ENCODE measurements around the gene LIN9.

GRCh38 chr1:226302731-226303130 is 6.2 kb downstream of the LIN9 start:
- TF ChIP-seq RAD21 (CRISPR knock-in tag; IDR thresholded peaks at IDR 0.05): no peak
- TF ChIP-seq ZMYM3 (CRISPR knock-in tag; IDR thresholded peaks at IDR 0.05): no peak
- TF ChIP-seq, protein P1, sequence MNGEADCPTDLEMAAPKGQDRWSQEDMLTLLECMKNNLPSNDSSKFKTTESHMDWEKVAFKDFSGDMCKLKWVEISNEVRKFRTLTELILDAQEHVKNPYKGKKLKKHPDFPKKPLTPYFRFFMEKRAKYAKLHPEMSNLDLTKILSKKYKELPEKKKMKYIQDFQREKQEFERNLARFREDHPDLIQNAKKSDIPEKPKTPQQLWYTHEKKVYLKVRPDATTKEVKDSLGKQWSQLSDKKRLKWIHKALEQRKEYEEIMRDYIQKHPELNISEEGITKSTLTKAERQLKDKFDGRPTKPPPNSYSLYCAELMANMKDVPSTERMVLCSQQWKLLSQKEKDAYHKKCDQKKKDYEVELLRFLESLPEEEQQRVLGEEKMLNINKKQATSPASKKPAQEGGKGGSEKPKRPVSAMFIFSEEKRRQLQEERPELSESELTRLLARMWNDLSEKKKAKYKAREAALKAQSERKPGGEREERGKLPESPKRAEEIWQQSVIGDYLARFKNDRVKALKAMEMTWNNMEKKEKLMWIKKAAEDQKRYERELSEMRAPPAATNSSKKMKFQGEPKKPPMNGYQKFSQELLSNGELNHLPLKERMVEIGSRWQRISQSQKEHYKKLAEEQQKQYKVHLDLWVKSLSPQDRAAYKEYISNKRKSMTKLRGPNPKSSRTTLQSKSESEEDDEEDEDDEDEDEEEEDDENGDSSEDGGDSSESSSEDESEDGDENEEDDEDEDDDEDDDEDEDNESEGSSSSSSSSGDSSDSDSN (CRISPR knock-in tag; IDR thresholded peaks at IDR 0.05): no peak
- TF ChIP-seq CTCF (CRISPR knock-in tag; IDR thresholded peaks at IDR 0.05): no peak
- TF ChIP-seq MXI1 (IDR thresholded peaks at IDR 0.05; ENCODE audit: borderline replicate concordance, low read depth, low read length): no peak
- TF ChIP-seq JUN (CRISPR knock-in tag; IDR thresholded peaks at IDR 0.05): no peak
- TF ChIP-seq RBM39 (IDR thresholded peaks at IDR 0.05; ENCODE audit: low read depth, low read length, poor library complexity, severe bottlenecking): no peak
- no peak for TF ChIP-seq ATF2 (CRISPR knock-in tag; IDR thresholded peaks at IDR 0.05)
- no peak for TF ChIP-seq ZNF558 (CRISPR knock-in tag; IDR thresholded peaks at IDR 0.05; ENCODE audit: borderline replicate concordance)
- TF ChIP-seq ZNF30 (CRISPR knock-in tag; IDR thresholded peaks at IDR 0.05): no peak
- TF ChIP-seq ZBTB2 (CRISPR knock-in tag; IDR thresholded peaks at IDR 0.05; ENCODE audit: low read depth): no peak
- no peak for TF ChIP-seq SP1 (IDR thresholded peaks at IDR 0.05)
- TF ChIP-seq SP1 (CRISPR knock-in tag; IDR thresholded peaks at IDR 0.05): no peak
- TF ChIP-seq, protein P2, sequence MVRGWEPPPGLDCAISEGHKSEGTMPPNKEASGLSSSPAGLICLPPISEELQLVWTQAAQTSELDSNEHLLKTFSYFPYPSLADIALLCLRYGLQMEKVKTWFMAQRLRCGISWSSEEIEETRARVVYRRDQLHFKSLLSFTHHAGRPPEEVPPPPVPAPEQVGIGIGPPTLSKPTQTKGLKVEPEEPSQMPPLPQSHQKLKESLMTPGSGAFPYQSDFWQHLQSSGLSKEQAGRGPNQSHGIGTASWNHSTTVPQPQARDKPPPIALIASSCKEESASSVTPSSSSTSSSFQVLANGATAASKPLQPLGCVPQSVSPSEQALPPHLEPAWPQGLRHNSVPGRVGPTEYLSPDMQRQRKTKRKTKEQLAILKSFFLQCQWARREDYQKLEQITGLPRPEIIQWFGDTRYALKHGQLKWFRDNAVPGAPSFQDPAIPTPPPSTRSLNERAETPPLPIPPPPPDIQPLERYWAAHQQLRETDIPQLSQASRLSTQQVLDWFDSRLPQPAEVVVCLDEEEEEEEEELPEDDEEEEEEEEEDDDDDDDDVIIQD (CRISPR knock-in tag; IDR thresholded peaks at IDR 0.05; ENCODE audit: low read depth): no peak
- TF ChIP-seq SAFB2 (CRISPR knock-in tag; IDR thresholded peaks at IDR 0.05; ENCODE audit: borderline replicate concordance, low read depth): no peak
